PC-9 (cell line): Measurements from ENCODE around the gene SIPA1L3.

Source experiments
- CTCF ChIP-seq: fragments of 200-600 bp; sonication (generic); conservative IDR thresholded peaks from 2 replicates; pipeline ENCODE4 v1.6.1; 2017; ENCODE audit warnings: mixed run types, antibody characterized with exemption, mild to moderate bottlenecking, moderate library complexity
- EZH2 ChIP-seq: fragments of 200-600 bp; sonication (generic); IDR thresholded peaks from 2 replicates; pipeline ENCODE4 v1.8.0; 2017; ENCODE audit warnings: antibody characterized with exemption, low read depth

GRCh38 chr19:37869766-37870340 lies 37.2 kb upstream of the SIPA1L3 start:
- TF ChIP-seq CTCF (no peak), EZH2 (no peak)
